Testis (tissue), 2 donors: ENCODE measurements around the gene NADSYN1.

Source experiments
- POLR2A ChIP-seq: fragments of 450-650 bp; IDR thresholded peaks from one replicate; pipeline ENCODE4 v1.6.1; 2017; ENCODE audit warnings: antibody characterized with exemption, mild to moderate bottlenecking, moderate library complexity
- TF ChIP-seq, protein P1 (sequence below), 3 experiments: fragments of 450-650 bp in 2 of 3; fragments of 200-600 bp in 1 of 3; sonication (generic) in 1 of 3; IDR thresholded peaks; one replicate each; pipeline ENCODE4 v1.5.1; 2016 to 2019; ENCODE audit warnings: antibody characterized with exemption in 3 of 3, mild to moderate bottlenecking in 2 of 3, moderate library complexity in 1 of 3

DNA sequence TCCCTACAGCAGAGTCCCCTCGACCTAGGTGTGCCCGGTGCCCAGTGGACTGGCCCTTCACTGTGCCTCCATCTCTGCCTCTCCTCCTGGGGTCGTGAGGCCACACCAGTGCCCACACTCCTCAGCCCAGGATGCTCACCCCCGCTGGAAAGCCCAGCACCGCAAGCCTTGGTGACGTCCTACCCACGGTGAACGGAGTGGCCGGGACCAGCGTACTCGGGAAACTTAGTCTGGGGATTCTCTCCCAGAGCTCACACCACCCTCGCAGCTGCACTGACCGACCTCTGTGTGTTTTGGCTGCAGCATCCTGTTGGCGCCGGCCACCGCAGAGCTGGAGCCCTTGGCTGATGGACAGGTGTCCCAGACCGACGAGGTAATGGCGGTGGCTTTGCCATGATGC is 38.5 kb downstream of the NADSYN1 start:
- TF ChIP-seq, protein P1, sequence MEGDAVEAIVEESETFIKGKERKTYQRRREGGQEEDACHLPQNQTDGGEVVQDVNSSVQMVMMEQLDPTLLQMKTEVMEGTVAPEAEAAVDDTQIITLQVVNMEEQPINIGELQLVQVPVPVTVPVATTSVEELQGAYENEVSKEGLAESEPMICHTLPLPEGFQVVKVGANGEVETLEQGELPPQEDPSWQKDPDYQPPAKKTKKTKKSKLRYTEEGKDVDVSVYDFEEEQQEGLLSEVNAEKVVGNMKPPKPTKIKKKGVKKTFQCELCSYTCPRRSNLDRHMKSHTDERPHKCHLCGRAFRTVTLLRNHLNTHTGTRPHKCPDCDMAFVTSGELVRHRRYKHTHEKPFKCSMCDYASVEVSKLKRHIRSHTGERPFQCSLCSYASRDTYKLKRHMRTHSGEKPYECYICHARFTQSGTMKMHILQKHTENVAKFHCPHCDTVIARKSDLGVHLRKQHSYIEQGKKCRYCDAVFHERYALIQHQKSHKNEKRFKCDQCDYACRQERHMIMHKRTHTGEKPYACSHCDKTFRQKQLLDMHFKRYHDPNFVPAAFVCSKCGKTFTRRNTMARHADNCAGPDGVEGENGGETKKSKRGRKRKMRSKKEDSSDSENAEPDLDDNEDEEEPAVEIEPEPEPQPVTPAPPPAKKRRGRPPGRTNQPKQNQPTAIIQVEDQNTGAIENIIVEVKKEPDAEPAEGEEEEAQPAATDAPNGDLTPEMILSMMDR (IDR thresholded peaks at IDR 0.05), result no peak
- no peak for TF ChIP-seq POLR2A
